Mesenchymal stem cell (in vitro differentiated cells and primary cell): ENCODE results near the gene TEX29.

ENCODE experiments used
- DNase-seq: peaks from one replicate; pipeline ENCODE4 v3.0.0-alpha.2; 2013
- H2AFZ ChIP-seq: one replicate; pipeline ENCODE4 v1.6.1; 2013; ENCODE audit warnings: low read depth, mild to moderate bottlenecking, control low read depth, inconsistent platforms, low read length, moderate library complexity
- H2AK5ac ChIP-seq: 2 replicates; pipeline ENCODE4 v1.6.1; 2013; ENCODE audit warnings: low read length, moderate library complexity, mild to moderate bottlenecking, inconsistent platforms; ENCODE audit not compliant: severe bottlenecking
- H2BK120ac ChIP-seq: one replicate; pipeline ENCODE4 v1.6.1; 2013; ENCODE audit warnings: low read depth, mild to moderate bottlenecking, inconsistent platforms, low read length, moderate library complexity
- H2BK12ac ChIP-seq, 2 experiments: one replicate each; pipeline ENCODE4 v1.6.1; 2013; ENCODE audit warnings: inconsistent platforms in 2 of 2, low read length in 2 of 2, mild to moderate bottlenecking in 2 of 2, moderate library complexity in 2 of 2, control low read depth in 1 of 2
- H2BK15ac ChIP-seq: one replicate; pipeline ENCODE4 v1.6.1; 2013; ENCODE audit warnings: mild to moderate bottlenecking, low read depth, inconsistent platforms; ENCODE audit not compliant: poor library complexity, severe bottlenecking
- H2BK5ac ChIP-seq: 2 replicates; pipeline ENCODE4 v1.6.1; 2013; ENCODE audit warnings: low read depth, mild to moderate bottlenecking, low read length, control low read depth, inconsistent platforms; ENCODE audit not compliant: poor library complexity, severe bottlenecking
- H3K14ac ChIP-seq, 2 experiments: one replicate each; pipeline ENCODE4 v1.6.1; 2013; ENCODE audit warnings: inconsistent platforms in 2 of 2, low read length in 2 of 2, control low read depth in 1 of 2, mild to moderate bottlenecking in 1 of 2, moderate library complexity in 1 of 2
- H3K18ac ChIP-seq, 2 experiments: one replicate each; pipeline ENCODE4 v1.6.1; 2013; ENCODE audit warnings: inconsistent platforms in 2 of 2, low read length in 2 of 2, control low read depth in 1 of 2, low read depth in 1 of 2, mild to moderate bottlenecking in 1 of 2
- H3K23ac ChIP-seq, 2 experiments: one replicate each; pipeline ENCODE4 v1.6.1; 2013; ENCODE audit warnings: inconsistent platforms in 2 of 2, low read length in 2 of 2, mild to moderate bottlenecking in 2 of 2, moderate library complexity in 2 of 2, control low read depth in 1 of 2
- H3K27ac ChIP-seq: 2 replicates; pipeline ENCODE4 v1.5.1; 2013; ENCODE audit warnings: mild to moderate bottlenecking, moderate library complexity, low read length, control low read depth, inconsistent platforms; ENCODE audit not compliant: poor library complexity, severe bottlenecking
- H3K27me3 ChIP-seq, 2 experiments: 2 replicates each; pipeline versions ENCODE4 v1.6.1 to v1.7.0; 2013; ENCODE audit warnings: low read length in 2 of 2, mild to moderate bottlenecking in 2 of 2, moderate library complexity in 2 of 2, control low read depth in 1 of 2, inconsistent platforms in 1 of 2; ENCODE audit not compliant: control insufficient read depth in 1 of 2, insufficient read depth in 1 of 2
- H3K36me3 ChIP-seq, 2 experiments: 2 replicates each; pipeline versions ENCODE4 v1.6.1 to v1.7.0; 2013; ENCODE audit warnings: low read length in 2 of 2, control low read depth in 1 of 2, inconsistent platforms in 1 of 2, low read depth in 1 of 2, mild to moderate bottlenecking in 1 of 2; ENCODE audit not compliant: insufficient read depth in 2 of 2, control insufficient read depth in 1 of 2
- H3K4ac ChIP-seq, 2 experiments: one replicate each; pipeline ENCODE4 v1.6.1; 2013; ENCODE audit warnings: inconsistent platforms in 2 of 2, low read length in 2 of 2, mild to moderate bottlenecking in 2 of 2, moderate library complexity in 2 of 2, control low read depth in 1 of 2, low read depth in 1 of 2
- H3K4me1 ChIP-seq: 2 replicates; pipeline ENCODE4 v1.6.1; 2013; ENCODE audit warnings: low read depth, low read length, control low read depth; ENCODE audit not compliant: control insufficient read depth, insufficient read depth
- H3K4me2 ChIP-seq: 2 replicates; pipeline ENCODE4 v1.6.1; 2013; ENCODE audit warnings: low read length, mild to moderate bottlenecking, inconsistent platforms; ENCODE audit not compliant: poor library complexity, severe bottlenecking
- H3K4me3 ChIP-seq, 2 experiments: 2 replicates each; pipeline versions ENCODE4 v1.5.1 to v1.7.0; 2013; ENCODE audit warnings: low read length in 2 of 2, mild to moderate bottlenecking in 2 of 2, control low read depth in 1 of 2, low read depth in 1 of 2; ENCODE audit not compliant: insufficient read depth in 1 of 2
- H3K79me1 ChIP-seq: replicated peaks from 2 replicates; pipeline ENCODE4 v1.6.1; 2013; ENCODE audit warnings: mild to moderate bottlenecking, control low read depth, low read length, inconsistent platforms; ENCODE audit not compliant: poor library complexity, severe bottlenecking
- H3K9ac ChIP-seq: 2 replicates; pipeline ENCODE4 v1.7.0; 2013; ENCODE audit warnings: mild to moderate bottlenecking, low read length, moderate library complexity
- H3K9me3 ChIP-seq: 2 replicates; pipeline ENCODE4 v1.7.0; 2013; ENCODE audit warnings: mild to moderate bottlenecking, low read length; ENCODE audit not compliant: control insufficient read depth
- H4K8ac ChIP-seq: one replicate; pipeline ENCODE4 v1.6.1; 2013; ENCODE audit warnings: inconsistent platforms, mild to moderate bottlenecking, low read length, moderate library complexity
- H4K91ac ChIP-seq: one replicate; pipeline ENCODE4 v1.6.1; 2013; ENCODE audit warnings: mild to moderate bottlenecking, low read length, inconsistent platforms
- WGBS: methylation state at CpG from one replicate; pipeline ENCODE4 v1.1.7; 2013; ENCODE audit warnings: mixed read lengths; 5-methylcytosine and 5-hydroxymethylcytosine counted together

Gene TEX29

DNA sequence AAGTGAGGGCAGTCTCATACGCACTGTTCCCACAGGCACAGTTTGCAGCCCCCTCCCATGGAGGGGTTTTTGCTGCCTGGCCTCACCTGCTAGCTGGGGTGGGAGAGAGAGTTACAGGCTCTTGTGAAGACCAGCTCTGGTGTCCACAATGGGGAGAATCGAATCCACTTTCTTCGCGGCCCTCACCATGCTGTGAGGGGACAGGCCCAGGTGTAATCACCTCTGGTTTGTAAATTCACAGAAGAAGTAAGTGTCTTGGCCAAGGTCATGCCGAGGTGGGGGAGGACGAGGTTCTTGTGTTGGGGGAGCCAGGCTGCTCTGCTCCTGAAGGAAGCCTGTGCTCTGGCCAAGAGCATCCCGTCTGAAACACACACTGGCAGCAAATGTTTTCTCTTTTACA, 39.5 kb downstream of the TEX29 start:
- H2AK5ac ChIP-seq: no peak overlapping the region
- H2BK120ac ChIP-seq: no peak overlapping the region
- no peak overlapping the region for H2BK15ac ChIP-seq
- H3K4ac ChIP-seq: no peak overlapping the region
- H2BK12ac ChIP-seq: no peak overlapping the region
- no peak overlapping the region for H3K4me3 ChIP-seq
- no peak overlapping the region for H2BK5ac ChIP-seq
- H3K36me3 ChIP-seq: no peaks in the 10 kb centered on the region
- peaks cover 0 to 47% of the 10 kb centered on the region in 2 experiments for H3K27me3 ChIP-seq
- H3K9me3 ChIP-seq: no peaks in the 10 kb centered on the region
- H3K79me1 ChIP-seq: no peaks in the 10 kb centered on the region
- no peak overlapping the region for H2AFZ ChIP-seq
- no peak overlapping the region for H3K4me2 ChIP-seq
- no peak overlapping the region for H3K9ac ChIP-seq
- no peak overlapping the region for H3K23ac ChIP-seq
- no peak overlapping the region for H4K91ac ChIP-seq
- no peak overlapping the region for H3K18ac ChIP-seq
- no peak overlapping the region for H3K27ac ChIP-seq
- no peak for DNase-seq
- H3K4me1 ChIP-seq: no peaks in the 10 kb centered on the region
- H3K14ac ChIP-seq: no peak overlapping the region
- no peak overlapping the region for H4K8ac ChIP-seq
- WGBS: 79% methylated on average over 7 of the region's 7 CpGs

DNA sequence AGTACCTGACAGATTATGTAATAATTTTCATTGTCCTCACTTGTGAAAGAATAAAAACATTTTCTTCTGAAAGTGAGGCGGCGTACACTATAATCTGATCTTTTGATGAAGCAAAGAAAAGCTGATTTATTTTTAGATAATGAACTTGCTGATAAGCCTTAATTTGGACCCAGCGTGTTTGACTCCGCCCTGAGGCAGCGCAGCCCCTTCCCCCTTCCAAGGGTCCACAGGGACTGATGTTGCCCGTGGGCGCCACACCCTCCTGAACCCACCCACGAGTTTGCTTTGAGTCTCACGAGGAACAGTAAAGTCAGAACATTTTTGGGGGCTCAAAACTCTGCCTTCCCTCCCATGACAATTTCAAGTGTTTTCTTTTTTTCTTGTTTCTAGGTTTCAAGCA, 40.0 kb downstream of the TEX29 start:
- H3K4me3 ChIP-seq: no peak overlapping the region

DNA sequence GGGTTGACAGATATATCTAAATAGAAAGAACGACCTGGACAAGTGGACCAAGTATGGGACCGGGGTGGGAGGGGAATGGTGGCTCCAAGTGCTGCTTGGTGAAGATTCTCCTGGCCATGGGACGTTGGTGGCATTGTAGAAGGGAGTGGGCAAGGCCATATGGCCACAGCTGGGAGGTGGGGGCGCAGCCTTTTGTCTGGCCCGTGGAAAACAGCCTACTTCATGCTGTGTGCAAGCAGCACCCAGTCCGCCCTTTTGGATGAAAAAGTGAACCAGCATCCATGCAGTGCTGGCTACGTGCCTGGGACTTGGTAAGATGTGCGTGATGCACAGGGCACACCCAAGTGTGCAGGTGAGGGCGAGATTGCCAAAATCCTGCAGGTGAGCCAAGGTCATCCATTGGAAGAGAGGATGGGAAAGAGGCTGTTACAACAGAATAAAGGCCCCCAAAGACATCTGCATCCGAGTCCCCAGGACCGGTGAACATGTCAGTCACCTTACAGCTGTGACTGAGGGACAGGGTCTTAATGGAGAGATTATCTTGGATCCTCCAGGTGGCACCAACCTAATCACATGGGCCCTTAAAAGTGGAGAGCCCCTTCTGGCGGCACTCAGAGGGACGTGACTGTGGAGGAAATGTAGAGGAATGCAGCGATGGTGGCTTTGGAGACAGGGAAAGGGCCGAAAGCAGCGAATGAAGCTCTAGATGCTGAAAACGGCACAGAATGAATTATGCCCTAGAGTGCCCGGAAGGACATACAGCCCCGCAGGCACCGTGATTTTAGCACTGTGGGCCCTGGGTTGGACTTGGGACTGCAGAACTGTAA, 40.8 kb downstream of the TEX29 start:
- WGBS: 85% methylated on average over 20 of the region's 20 CpGs
- H2BK120ac ChIP-seq: no peak overlapping the region
- H2AFZ ChIP-seq: no peak overlapping the region
- peaks cover 0 to 41% of the 10 kb centered on the region in 2 experiments for H3K27me3 ChIP-seq
- H3K27ac ChIP-seq: no peak overlapping the region
- no peaks in the 10 kb centered on the region for H3K36me3 ChIP-seq
- no peak overlapping the region for H3K4ac ChIP-seq
- no peak overlapping the region for H3K4me3 ChIP-seq
- no peak overlapping the region for H3K9ac ChIP-seq
- no peak overlapping the region for H3K4me2 ChIP-seq
- H3K18ac ChIP-seq: no peak overlapping the region
- no peak overlapping the region for H2BK12ac ChIP-seq
- H2AK5ac ChIP-seq: no peak overlapping the region
- no peak overlapping the region for H4K91ac ChIP-seq
- H3K23ac ChIP-seq: no peak overlapping the region
- H2BK15ac ChIP-seq: no peak overlapping the region
- no peak overlapping the region for H4K8ac ChIP-seq
- H2BK5ac ChIP-seq: no peak overlapping the region
- no peaks in the 10 kb centered on the region for H3K9me3 ChIP-seq
- H3K4me1 ChIP-seq: no peaks in the 10 kb centered on the region
- no peak overlapping the region for H3K14ac ChIP-seq
- H3K79me1 ChIP-seq: no peaks in the 10 kb centered on the region
- DNase-seq: no peak

More for the DNA sequence above, 40.0 kb downstream of the TEX29 start:
- Histone ChIP-seq H3K27me3 (peaks cover 0 to 45% of the 10 kb centered on the region in 2 experiments), H3K4me1 (no peaks in the 10 kb centered on the region), H3K79me1 (no peaks in the 10 kb centered on the region), H2BK15ac (no peak overlapping the region), H3K9ac (no peak overlapping the region), H3K36me3 (no peaks in the 10 kb centered on the region), H3K14ac (no peak overlapping the region), H2BK12ac (no peak overlapping the region), H3K18ac (no peak overlapping the region), H4K8ac (no peak overlapping the region), H2AK5ac (no peak overlapping the region), H3K4me2 (no peak overlapping the region), H4K91ac (no peak overlapping the region), H3K4ac (no peak overlapping the region), H2BK5ac (no peak overlapping the region), H2BK120ac (no peak overlapping the region), H2AFZ (no peak overlapping the region), H3K27ac (no peak overlapping the region), H3K9me3 (no peaks in the 10 kb centered on the region), H3K23ac (no peak overlapping the region)
- 88% methylated on average over 8 of the region's 9 CpGs for WGBS
- no peak for DNase-seq

DNA sequence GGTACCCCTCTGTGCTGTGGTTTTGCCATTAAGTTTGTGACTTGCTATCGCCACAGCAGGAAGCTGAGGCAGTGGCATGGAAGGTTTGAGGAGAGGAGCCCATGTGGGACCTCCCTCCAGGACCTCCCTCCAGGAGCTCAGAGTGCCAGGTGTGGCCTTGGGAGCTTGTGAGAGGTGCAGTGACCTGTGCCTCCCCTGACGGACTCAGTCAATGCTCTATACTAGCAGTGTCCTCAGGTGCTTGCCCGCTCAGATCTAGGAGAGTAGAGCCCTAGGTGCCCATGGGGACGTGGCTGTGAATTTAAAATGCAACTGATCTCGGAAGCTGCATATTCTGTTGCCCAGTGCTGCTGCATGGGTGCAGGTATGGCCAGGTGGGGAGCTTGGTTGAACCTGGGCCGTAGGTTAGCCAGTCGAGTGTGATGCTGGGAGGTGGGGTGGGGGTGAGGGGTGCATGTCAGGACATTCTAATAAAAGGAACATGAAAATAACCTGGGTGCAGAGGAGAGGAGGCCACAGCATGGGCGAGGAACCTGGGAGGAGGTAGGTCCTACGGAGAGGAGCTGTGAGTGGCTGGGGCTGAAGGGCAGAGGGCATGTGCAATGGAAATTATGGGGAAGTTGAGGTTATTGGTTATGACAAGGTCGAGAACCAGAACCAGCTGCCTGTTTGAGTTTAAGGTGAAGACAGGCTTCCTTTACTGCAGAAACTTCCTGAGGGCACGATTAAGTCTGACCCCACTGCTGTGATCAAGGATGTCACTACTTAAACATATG, 41.6 kb downstream of the TEX29 start:
- no peak overlapping the region for H4K91ac ChIP-seq
- 81% methylated on average over 10 of the region's 11 CpGs for WGBS

More for the DNA sequence above, 41.6 kb downstream of the TEX29 start:
- Histone ChIP-seq H3K4me2 (no peak overlapping the region), H3K18ac (no peak overlapping the region), H3K4me1 (no peaks in the 10 kb centered on the region), H2BK15ac (no peak overlapping the region), H3K9ac (no peak overlapping the region), H2BK120ac (no peak overlapping the region), H3K14ac (no peak overlapping the region), H2BK5ac (no peak overlapping the region), H3K79me1 (no peaks in the 10 kb centered on the region), H3K27me3 (peaks cover 0 to 37% of the 10 kb centered on the region in 2 experiments), H2BK12ac (no peak overlapping the region), H3K4me3 (no peak overlapping the region), H3K36me3 (no peaks in the 10 kb centered on the region), H3K23ac (no peak overlapping the region), H4K8ac (no peak overlapping the region), H2AFZ (no peak overlapping the region), H2AK5ac (no peak overlapping the region), H3K4ac (no peak overlapping the region), H3K27ac (no peak overlapping the region), H3K9me3 (no peaks in the 10 kb centered on the region)
- DNase-seq: no peak
